Neural progenitor cell (in vitro differentiated cells): Measurements from ENCODE around the gene SLC25A11.

Source experiments
- CTCF ChIP-seq: fragments of 200-600 bp; sonication (generic); IDR thresholded peaks from 2 replicates; pipeline ENCODE4 v1.5.1; 2017; ENCODE audit warnings: antibody characterized with exemption, mild to moderate bottlenecking
- EZH2phosphoT487 ChIP-seq: fragments of 200-600 bp; sonication (generic); IDR thresholded peaks from 2 replicates; pipeline ENCODE4 v1.6.1; 2017; ENCODE audit warnings: antibody characterized with exemption

DNA sequence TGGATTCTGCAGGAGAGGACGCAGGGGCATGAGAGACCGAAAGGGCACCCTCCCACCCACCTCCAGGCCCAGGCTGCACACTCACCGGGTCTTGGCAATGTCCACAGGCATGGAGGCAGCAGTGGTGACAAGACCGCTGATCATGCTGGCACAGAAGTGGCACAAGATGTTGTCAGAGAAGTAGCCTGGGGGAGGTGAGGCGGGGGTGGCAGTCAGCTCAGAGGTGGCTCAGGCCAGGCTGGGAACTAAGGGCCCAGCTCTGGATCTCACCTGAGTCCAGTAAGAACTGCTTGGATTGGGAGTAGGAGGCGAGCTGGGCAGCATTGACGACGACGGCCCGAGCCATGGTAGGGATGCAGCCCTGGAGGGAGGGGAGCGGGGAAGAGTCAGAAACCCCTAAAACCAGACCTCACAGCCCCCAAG, 1.8 kb downstream of the SLC25A11 start:
- TF ChIP-seq CTCF: no peak
- no peak for TF ChIP-seq EZH2phosphoT487
